ENCODE measurements around the gene PAH. TPM values are rescaled to one million over a fixed set of nuclear protein-coding genes. Genes with fewer than 3 reads are reported as not detected.
A peak's percentile ranks its signal among the peaks of the same experiment; 100 is the strongest.
"Not testable (repeated sequence)": the region's sequence is repeated elsewhere in the genome, so short reads cannot be mapped to it uniquely, and the experiment has no call there.

PAH gene
- total RNA-seq, 1 experiment from 2014 or later = 0.42 TPM

DNA sequence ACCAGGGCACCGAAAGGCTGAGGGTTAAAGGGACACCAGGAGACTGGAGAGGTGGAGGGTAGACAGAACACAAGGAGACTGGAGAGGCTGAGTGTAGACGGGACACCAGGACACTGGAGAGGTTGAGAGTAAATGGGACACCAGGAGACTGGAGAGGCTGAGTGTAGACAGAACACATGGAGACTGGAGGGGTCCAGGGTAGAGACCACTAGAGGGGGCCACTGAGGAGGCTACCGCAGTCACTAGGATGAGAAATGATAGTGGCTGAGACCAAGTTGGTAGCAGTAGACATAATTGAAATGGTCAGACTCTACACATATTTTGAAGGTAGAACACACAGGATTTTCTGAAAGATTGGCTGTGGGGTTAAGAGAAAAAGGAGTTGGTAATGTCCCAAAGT, 68.2 kb downstream of the PAH start:
- DNase-seq = peak; percentile 14
- Histone ChIP-seq H3K27me3 (ENCODE audit: control insufficient read depth, insufficient read depth, low read length) (no peaks in the 10 kb centered on the region; the same call in 1 of the 2 replicates), H3K4me3 (ENCODE audit: insufficient read depth, low read depth, low read length) (no peak overlapping the region), H3K36me3 (replicated peaks; ENCODE audit: control insufficient read depth, insufficient read depth, low read length) (no peaks in the 10 kb centered on the region)

DNA sequence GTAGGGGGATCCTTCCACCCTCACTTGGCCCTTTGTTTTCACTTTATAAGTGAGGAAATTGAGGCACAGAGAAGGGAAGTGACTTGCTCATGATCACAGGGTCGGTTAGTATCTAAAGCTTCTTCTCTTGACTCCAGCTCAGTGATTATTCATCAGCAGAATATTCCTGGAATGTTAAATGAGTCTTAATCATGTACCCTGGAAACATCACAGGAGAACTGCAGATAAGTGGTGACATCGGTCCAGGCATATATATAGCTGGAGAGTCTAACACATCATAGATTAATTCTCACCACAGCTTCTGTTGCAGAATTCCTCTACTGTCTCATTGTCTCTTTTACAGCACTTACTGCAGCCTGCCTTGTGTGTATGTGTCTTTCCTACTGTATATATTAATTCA, 69.9 kb downstream of the PAH start:
- DNase-seq = no peak
- no peaks in the 10 kb centered on the region for H3K36me3 ChIP-seq (replicated peaks; ENCODE audit: control insufficient read depth, insufficient read depth, low read length)
- no peak overlapping the region for H3K4me3 ChIP-seq (ENCODE audit: insufficient read depth, low read depth, low read length)
- H3K27me3 ChIP-seq (ENCODE audit: control insufficient read depth, insufficient read depth, low read length) = no peaks in the 10 kb centered on the region; the same call in 1 of the 2 replicates

DNA sequence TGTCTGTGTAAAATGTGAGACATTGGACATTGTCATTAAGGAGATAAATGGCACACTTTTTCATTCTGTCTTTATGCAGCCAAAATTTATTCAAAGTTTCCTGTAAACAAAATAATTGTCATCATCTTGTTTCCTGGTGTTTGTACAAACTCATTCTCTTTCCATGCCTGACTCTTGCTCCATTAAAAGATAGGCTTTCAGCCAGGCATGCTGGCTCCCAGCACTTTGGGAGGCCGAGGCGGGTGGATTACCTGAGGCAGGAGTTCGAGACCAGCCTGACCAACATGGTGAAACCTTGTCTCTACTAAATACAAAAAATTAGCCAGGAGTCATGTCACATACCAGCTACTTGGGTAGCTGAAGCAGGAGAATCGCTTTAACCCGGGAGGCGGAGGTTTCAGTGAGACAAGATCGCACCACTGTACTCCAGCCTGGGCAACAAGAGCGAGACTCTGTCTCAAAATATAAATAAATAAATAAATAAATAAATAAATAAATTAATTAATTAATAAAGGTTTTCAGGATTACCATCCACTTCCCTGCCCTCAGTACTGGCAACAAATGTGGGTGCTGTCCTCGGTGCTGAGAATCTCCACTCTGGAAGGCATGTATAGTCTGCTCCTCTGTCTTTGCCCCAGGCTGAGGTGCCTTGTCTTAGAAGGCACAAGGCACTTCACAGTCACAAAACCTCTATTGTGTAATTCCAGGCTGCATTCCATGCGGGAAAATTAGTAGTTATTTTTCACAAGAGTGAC, 83.2 kb downstream of the PAH start:
- Histone ChIP-seq H3K4me3 (ENCODE audit: insufficient read depth, low read depth, low read length) (no peak overlapping the region), H3K27me3 (ENCODE audit: control insufficient read depth, insufficient read depth, low read length) (no peaks in the 10 kb centered on the region), H3K36me3 (replicated peaks; ENCODE audit: control insufficient read depth, insufficient read depth, low read length) (no peaks in the 10 kb centered on the region)
- peak; percentile 49 for DNase-seq

DNA sequence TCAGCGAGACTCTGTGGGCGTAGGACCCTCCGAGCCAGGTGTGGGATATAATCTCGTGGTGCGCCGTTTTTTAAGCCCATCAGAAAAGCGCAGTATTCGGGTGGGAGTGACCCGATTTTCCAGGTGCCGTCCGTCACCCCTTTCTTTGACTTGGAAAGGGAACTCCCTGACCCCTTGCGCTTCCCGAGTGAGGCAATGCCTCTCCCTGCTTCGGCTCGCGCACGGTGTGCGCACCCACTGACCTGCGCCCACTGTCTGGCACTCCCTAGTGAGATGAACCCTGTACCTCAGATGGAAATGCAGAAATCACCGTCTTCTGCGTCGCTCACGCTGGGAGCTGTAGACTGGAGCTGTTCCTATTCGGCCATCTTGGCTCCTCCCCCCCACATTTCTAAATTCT, 84.2 kb downstream of the PAH start:
- not testable (repeated sequence) for DNase-seq; H3K27me3 ChIP-seq (ENCODE audit: control insufficient read depth, insufficient read depth, low read length); H3K36me3 ChIP-seq (replicated peaks; ENCODE audit: control insufficient read depth, insufficient read depth, low read length); H3K4me3 ChIP-seq (ENCODE audit: insufficient read depth, low read depth, low read length)

DNA sequence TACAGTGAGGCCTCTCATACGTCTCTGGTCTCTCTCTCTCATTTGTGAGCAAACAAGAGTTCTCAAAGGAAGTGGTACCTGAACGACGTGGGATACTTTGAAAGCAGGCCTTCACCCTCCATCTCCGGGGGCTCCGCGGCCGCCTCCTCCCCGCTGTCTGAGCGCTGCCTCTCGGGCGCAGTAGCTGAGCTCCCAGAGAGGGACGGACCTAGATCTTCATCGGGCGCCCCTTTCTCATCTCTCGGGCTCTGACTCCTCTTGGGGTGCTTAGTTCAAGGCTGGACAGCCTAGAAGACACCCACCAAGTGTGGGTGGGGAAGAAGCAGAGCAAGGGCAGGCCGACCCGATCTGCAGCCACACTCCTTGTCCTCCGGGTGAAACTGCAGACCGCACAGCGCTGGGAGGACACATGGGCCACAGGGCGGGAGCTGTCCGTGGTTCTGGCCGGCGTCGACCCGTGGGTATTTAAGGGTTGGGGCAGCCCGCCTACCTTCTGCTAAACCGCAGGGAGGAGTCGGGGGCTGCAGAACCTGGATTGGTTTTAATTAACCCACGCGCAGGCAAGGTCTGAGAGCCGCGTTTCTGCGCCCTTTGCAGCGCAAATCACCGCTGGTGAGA, 92.7 kb downstream of the PAH start:
- H3K27me3 ChIP-seq (ENCODE audit: control insufficient read depth, insufficient read depth, low read length) = peaks cover 40% of the 10 kb centered on the region
- H3K36me3 ChIP-seq (replicated peaks; ENCODE audit: control insufficient read depth, insufficient read depth, low read length) = no peaks in the 10 kb centered on the region
- peak overlapping the region; percentile 21; the same call in 1 of the 2 replicates for H3K4me3 ChIP-seq (ENCODE audit: insufficient read depth, low read depth, low read length)
- DNase-seq = peak; percentile 82

DNA sequence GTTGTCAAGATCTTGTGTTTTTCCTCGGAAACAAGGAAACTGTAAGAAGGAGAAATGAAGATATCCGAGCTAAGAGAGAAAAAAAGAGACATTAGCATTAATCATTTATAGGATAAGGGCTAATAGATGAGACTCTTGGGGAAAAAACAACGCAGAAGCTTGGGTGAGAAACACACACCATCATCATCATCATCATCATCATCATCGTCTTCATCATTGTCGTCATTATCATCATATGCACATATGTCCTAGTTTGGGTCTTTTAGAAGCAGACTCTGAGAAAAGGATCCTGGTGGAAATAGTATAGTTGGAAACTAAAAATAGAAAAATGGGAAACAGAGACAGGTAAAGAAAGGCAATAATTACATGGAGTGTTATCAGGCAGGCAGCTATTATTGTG, 95.9 kb downstream of the PAH start:
- peaks cover 40% of the 10 kb centered on the region for H3K27me3 ChIP-seq (ENCODE audit: control insufficient read depth, insufficient read depth, low read length)
- no peak for DNase-seq
- H3K4me3 ChIP-seq (ENCODE audit: insufficient read depth, low read depth, low read length) = no peak overlapping the region
- no peaks in the 10 kb centered on the region for H3K36me3 ChIP-seq (replicated peaks; ENCODE audit: control insufficient read depth, insufficient read depth, low read length)

DNA sequence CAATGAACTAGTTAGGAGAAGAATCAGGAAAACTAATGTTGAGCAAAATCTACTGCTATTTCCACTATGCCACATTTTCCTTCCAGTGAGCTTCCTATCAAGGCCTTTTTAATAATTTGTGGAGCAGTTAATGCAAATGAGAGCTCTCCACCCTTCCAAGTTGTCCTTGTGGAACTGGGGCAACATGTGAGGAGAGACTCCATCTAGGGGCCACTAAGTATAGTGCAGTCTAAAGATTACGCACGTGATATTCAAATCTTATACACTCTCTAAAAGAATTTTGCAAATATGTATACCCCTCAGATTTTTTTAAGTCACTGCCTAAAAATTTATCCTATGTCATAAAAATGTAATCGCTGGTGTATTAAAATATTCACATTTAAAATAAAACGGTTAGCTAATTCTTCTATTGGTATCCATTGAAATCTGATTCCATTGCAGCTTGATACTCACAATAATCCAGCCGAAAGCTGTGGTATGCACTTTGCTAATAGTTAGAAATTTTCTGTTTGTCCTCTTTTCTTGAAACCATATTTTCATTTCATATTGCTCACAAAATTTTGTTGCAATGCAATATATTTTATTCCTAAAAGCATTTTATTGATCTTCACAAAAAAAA, 100.1 kb downstream of the PAH start:
- Histone ChIP-seq H3K27me3 (ENCODE audit: control insufficient read depth, insufficient read depth, low read length) (peaks cover 2% of the 10 kb centered on the region; the same call in 1 of the 2 replicates), H3K36me3 (replicated peaks; ENCODE audit: control insufficient read depth, insufficient read depth, low read length) (no peaks in the 10 kb centered on the region), H3K4me3 (ENCODE audit: insufficient read depth, low read depth, low read length) (no peak overlapping the region)
- DNase-seq = peak; percentile 28

DNA sequence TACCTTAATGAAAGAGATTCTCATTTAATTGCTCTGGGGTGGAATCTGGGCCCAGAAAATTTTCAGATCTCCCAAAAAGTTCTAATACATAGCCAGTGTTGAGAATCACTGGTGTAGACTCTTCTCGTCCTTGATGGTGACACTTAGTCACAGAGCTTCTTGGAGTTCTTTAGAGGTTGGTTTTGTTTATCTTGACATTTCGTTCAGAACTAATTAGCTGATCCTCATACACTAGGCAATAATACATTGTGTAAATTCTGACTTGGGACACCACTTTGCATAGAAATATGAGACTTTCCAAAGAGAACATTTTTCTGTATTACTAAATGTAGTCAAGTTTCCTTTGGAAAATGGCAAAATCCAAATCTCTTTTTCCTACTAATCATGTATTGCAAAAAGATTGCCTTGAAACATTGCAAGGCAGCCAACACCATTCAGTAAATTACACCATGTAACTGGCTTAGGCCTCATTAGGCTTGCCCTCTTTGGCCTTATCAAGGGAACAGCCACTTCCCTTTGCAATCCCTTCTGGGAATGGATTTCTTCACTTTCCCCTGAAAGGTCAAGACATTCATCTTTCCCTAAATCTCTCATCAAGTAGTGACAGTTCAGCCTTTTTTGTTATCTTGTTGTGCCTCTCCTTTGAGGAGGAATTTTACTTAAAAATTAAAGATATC, 102.2 kb downstream of the PAH start:
- no peak for DNase-seq
- Histone ChIP-seq H3K4me3 (ENCODE audit: insufficient read depth, low read depth, low read length) (no peak overlapping the region), H3K27me3 (ENCODE audit: control insufficient read depth, insufficient read depth, low read length) (no peaks in the 10 kb centered on the region; the same call in 1 of the 2 replicates), H3K36me3 (replicated peaks; ENCODE audit: control insufficient read depth, insufficient read depth, low read length) (no peaks in the 10 kb centered on the region)

DNA sequence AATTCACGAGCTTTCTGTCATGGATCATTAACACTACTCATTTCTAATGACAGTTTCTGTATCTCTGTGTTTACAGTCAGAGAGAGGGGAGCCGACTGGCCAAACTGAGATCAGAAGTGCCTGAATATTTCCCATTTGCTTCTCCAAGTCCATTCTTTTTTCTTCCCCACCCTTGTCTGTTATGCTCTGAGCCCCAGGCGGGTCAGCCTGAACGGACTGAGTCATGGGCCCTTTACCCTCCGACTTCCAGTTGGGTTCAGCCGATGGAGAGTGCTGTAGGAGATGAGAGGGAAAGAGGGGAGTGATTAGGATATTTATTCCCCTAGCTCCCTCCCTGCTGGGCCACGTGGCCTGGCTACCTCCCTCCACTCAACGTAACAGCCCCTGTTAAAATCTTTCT, 104.7 kb downstream of the PAH start:
- no peak for DNase-seq
- no peaks in the 10 kb centered on the region; the same call in 1 of the 2 replicates for H3K27me3 ChIP-seq (ENCODE audit: control insufficient read depth, insufficient read depth, low read length)

DNA sequence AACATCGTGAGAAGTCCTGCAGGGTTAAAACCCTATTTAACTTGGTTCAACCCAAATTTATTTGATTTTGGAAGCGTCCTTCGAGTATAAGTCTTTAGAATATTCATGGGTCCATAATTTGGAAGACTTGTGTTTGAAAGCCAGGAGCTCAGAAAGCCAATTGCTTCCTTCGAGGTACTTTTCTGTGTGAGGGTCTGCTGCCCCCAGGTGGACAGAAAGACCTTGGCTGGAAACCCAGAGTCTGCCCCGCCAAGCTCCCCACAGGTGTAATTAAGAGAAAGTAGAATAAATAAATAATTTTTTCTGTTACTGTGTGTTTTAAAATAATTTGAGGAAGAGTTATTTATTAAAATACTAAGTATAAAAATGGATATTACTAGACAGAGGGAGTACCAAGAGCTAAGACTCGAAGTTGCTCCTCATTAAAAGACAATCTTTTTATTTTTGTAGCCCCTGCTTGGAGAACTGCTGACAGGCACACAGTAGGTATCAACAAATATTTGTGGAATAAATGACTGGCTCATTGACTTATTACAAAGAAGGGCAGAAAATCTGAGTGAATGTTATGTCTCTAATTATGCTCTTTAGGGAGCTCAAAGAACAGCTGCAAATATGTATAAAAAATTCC, 105.8 kb downstream of the PAH start:
- no peak overlapping the region for H3K4me3 ChIP-seq (ENCODE audit: insufficient read depth, low read depth, low read length)
- H3K36me3 ChIP-seq (replicated peaks; ENCODE audit: control insufficient read depth, insufficient read depth, low read length) = no peaks in the 10 kb centered on the region
- no peaks in the 10 kb centered on the region; the same call in 1 of the 2 replicates for H3K27me3 ChIP-seq (ENCODE audit: control insufficient read depth, insufficient read depth, low read length)
- DNase-seq = peak; percentile 27

More for the DNA sequence above, 104.7 kb downstream of the PAH start:
- no peak overlapping the region for H3K4me3 ChIP-seq (ENCODE audit: insufficient read depth, low read depth, low read length)
- no peaks in the 10 kb centered on the region for H3K36me3 ChIP-seq (replicated peaks; ENCODE audit: control insufficient read depth, insufficient read depth, low read length)

DNA sequence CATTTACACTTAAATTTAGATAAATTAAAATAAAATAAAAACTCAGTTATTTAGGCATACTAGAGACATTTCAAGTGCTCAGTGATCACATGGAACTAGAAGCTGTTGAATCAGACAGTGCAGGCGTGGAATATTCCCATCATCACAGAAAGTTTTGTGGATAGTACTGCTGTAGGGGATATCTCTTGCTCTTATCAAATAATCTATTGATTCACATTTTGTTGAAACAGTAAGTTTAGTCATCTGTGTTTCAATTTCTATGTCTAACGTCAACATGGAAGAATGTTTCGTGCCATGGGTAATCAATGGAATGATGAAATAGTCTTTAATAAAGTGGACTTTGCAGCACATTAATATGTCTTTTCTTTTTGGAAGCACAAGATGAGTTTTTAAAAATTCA, 108.6 kb downstream of the PAH start:
- Histone ChIP-seq H3K36me3 (replicated peaks; ENCODE audit: control insufficient read depth, insufficient read depth, low read length) (no peaks in the 10 kb centered on the region), H3K27me3 (ENCODE audit: control insufficient read depth, insufficient read depth, low read length) (no peaks in the 10 kb centered on the region; the same call in 1 of the 2 replicates), H3K4me3 (ENCODE audit: insufficient read depth, low read depth, low read length) (no peak overlapping the region)
- DNase-seq = no peak

DNA sequence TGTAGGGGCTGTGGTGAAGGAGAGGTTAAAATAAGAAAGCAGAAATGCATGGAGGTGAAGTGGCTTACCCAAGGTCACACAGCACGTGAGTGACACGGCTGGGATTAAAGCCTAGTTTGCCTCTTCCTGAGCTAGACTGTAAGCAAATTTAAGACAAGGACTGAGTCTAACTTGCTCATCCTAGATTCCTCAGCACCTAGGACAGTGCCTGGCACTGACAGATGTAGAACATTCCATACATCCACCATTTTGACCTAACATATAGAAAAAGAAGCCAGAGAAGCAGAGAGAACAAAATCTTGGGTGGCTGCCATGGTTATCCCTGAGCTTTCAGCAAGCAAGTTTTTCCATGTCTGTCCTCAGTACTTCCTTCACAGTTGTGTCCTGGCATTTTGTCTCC, 110.5 kb downstream of the PAH start:
- no peaks in the 10 kb centered on the region for H3K27me3 ChIP-seq (ENCODE audit: control insufficient read depth, insufficient read depth, low read length)
- H3K36me3 ChIP-seq (replicated peaks; ENCODE audit: control insufficient read depth, insufficient read depth, low read length) = no peaks in the 10 kb centered on the region
- H3K4me3 ChIP-seq (ENCODE audit: insufficient read depth, low read depth, low read length) = no peak overlapping the region
- no peak for DNase-seq

DNA sequence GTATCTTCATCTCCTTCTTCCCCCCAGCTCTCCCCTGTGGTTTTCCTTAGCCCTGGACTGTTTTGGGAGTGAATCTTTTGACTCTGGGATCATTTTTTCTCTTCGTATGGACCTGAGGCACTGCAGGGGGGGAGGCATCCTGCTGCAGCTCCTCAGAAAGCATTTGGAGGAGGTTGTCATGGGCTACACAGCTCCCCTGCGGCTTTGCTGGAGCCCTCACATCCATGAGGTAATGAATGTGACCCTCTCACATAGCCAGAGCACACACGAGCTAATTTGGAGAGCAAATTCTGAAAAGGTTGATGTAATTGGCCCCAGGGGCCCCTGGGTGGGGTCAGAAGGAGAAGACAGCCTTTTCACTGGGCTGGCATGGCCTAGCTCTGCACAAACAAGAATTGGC, 110.9 kb downstream of the PAH start:
- DNase-seq = peak; percentile 16
- H3K27me3 ChIP-seq (ENCODE audit: control insufficient read depth, insufficient read depth, low read length) = no peaks in the 10 kb centered on the region
- H3K36me3 ChIP-seq (replicated peaks; ENCODE audit: control insufficient read depth, insufficient read depth, low read length) = no peaks in the 10 kb centered on the region
- no peak overlapping the region for H3K4me3 ChIP-seq (ENCODE audit: insufficient read depth, low read depth, low read length)

DNA sequence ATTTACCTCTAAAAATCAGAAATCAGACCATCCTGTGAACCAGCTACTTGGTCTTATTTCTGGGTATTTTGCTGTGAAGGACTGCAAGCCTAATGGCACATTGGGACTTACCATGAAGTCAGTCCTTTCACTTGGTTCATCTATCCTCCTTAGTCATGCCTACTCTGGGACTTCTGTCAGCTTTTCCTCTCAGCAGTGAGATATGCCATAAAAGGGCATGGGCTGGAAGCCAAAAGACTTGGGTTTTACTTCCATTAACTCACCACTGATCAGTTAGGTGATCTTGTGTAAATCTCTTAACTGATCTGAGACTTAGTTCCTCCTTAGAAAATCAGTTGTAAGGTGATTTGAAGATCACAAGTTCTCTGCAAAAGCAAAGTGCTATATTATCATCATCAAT, 116.5 kb downstream of the PAH start:
- H3K27me3 ChIP-seq (ENCODE audit: control insufficient read depth, insufficient read depth, low read length) = no peaks in the 10 kb centered on the region
- H3K4me3 ChIP-seq (ENCODE audit: insufficient read depth, low read depth, low read length) = no peak overlapping the region
- no peaks in the 10 kb centered on the region for H3K36me3 ChIP-seq (replicated peaks; ENCODE audit: control insufficient read depth, insufficient read depth, low read length)
- DNase-seq = no peak
